Limb (tissue), 2 donors: ENCODE measurements around the gene LTBP1.
"Not testable (repeated sequence)": the region's sequence is repeated elsewhere in the genome, so short reads cannot be mapped to it uniquely, and the experiment has no call there.

Experiments used
- DNase-seq, 2 donors: peaks; one replicate each; pipeline ENCODE4 v3.0.0-alpha.2; 2016; ENCODE audit errors: extremely low spot score in 2 of 2

LTBP1 gene

GRCh38 chr2:32960647-32961403 lies 14.1 kb downstream of the LTBP1 start:
- no peak for DNase-seq

GRCh38 chr2:32962690-32963089 lies 15.9 kb downstream of the LTBP1 start:
- no peak for DNase-seq

- peak in 1 of 2 donors; percentile 36 for DNase-seq
Measured at GRCh38 chr2:32963941-32964340, 17.2 kb downstream of the LTBP1 start.

GRCh38 chr2:32965523-32966171 lies 18.9 kb downstream of the LTBP1 start:
- DNase-seq: no peak

GRCh38 chr2:32969444-32970162 lies 22.9 kb downstream of the LTBP1 start:
- DNase-seq: no peak

GRCh38 chr2:32973772-32974171 lies 27.0 kb downstream of the LTBP1 start:
- DNase-seq: not testable (repeated sequence)

GRCh38 chr2:32976409-32977063 lies 29.8 kb downstream of the LTBP1 start:
- no peak for DNase-seq

- no peak for DNase-seq
Measured at GRCh38 chr2:32977228-32977758, 30.5 kb downstream of the LTBP1 start.

GRCh38 chr2:32981612-32982011 lies 34.9 kb downstream of the LTBP1 start:
- DNase-seq: no peak

- DNase-seq: not testable (repeated sequence)
Measured at GRCh38 chr2:32983193-32983924, 36.6 kb downstream of the LTBP1 start.

- no peak for DNase-seq
Measured at GRCh38 chr2:32986480-32986879, 39.7 kb downstream of the LTBP1 start.

GRCh38 chr2:32988525-32988924 lies 41.8 kb downstream of the LTBP1 start:
- no peak for DNase-seq

GRCh38 chr2:32990556-32990955 lies 43.8 kb downstream of the LTBP1 start:
- no peak for DNase-seq

- no peak for DNase-seq
Measured at GRCh38 chr2:32991091-32991845, 44.5 kb downstream of the LTBP1 start.

- no peak for DNase-seq
Measured at GRCh38 chr2:32993005-32993539, 46.3 kb downstream of the LTBP1 start.

GRCh38 chr2:32997705-32998104 lies 51.0 kb downstream of the LTBP1 start:
- DNase-seq: no peak

GRCh38 chr2:33000986-33001385 lies 54.2 kb downstream of the LTBP1 start:
- DNase-seq: no peak

GRCh38 chr2:33001823-33002222 lies 55.1 kb downstream of the LTBP1 start:
- DNase-seq: no peak

- no peak for DNase-seq
Measured at GRCh38 chr2:33002863-33003262, 56.1 kb downstream of the LTBP1 start.

- DNase-seq: no peak
Measured at GRCh38 chr2:33005057-33005456, 58.3 kb downstream of the LTBP1 start.
